ENCODE results near the gene C13orf46. TPM values are rescaled to one million over a fixed set of nuclear protein-coding genes. Genes with fewer than 3 reads are reported as not detected.

Gene C13orf46
- total RNA-seq, 1 donor from 2014 or later: 0.54 TPM

DNA sequence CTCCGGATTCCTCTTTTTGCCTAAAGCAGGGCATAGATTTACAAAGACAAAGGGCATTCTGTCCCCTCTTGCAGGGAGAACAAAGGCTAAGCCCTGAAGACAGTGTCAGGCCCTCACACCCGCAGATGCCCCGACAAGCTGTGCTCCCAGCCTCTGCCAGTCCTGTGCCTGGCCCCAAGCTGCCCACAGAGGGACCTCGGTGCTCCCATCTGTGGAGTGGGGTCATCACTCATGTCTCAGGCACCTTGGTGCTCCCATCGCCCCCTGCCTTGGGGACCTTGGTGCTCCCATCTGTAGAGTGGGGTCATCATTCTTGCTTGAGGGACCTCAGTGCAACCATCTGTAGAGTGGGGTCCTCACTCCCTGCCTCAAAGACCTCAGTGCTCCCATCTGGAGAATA is 24.3 kb downstream of the C13orf46 start:
- H3K4me3 Mint-ChIP-seq: no peak overlapping the region

DNA sequence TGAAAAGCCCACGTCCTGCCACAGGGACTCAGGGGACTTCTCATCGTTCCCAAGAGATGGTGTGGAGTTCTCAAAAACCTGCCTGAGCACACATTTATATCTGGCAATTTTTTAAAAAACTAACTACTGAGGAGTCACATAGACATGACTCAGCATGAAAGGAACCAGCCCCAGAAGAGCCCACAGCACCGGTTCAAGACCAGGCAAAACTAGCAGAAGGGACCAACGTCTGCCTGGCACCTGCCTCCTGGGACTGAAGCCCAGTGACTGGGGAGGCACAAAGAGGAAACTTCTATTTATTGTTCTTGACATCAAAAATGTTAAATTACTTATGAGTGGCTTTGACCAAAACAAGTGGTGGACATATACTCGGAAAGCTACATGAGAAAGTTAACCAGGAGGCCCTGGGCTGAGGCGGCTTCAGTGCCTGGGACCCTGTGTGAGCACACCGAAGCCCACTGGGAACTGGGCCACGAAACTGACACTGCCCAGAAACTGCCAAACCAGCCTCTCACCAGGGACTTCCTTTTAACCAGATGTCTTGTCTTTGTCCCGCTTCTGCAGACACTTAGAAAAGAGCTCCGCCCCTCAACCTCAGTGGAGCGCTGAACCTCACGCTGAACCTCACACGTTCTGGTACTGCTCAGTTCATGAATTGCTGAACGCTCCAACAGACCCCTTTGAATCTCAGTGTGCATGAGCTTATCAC is 25.7 kb downstream of the C13orf46 start:
- TF ChIP-seq, protein P1, sequence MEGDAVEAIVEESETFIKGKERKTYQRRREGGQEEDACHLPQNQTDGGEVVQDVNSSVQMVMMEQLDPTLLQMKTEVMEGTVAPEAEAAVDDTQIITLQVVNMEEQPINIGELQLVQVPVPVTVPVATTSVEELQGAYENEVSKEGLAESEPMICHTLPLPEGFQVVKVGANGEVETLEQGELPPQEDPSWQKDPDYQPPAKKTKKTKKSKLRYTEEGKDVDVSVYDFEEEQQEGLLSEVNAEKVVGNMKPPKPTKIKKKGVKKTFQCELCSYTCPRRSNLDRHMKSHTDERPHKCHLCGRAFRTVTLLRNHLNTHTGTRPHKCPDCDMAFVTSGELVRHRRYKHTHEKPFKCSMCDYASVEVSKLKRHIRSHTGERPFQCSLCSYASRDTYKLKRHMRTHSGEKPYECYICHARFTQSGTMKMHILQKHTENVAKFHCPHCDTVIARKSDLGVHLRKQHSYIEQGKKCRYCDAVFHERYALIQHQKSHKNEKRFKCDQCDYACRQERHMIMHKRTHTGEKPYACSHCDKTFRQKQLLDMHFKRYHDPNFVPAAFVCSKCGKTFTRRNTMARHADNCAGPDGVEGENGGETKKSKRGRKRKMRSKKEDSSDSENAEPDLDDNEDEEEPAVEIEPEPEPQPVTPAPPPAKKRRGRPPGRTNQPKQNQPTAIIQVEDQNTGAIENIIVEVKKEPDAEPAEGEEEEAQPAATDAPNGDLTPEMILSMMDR (IDR thresholded peaks at IDR 0.05; ENCODE audit: unreplicated experiment): no peak
- no peak for DNase-seq (ENCODE audit: low spot score in 2 of 2, unreplicated experiment in 2 of 2)
- Mint-ChIP-seq H3K4me1 (peaks cover 2% of the 10 kb centered on the region), H3K9me3 (no peaks in the 10 kb centered on the region), H3K4me3 (no peak overlapping the region), H3K27ac (no peak overlapping the region), H3K27me3 (ENCODE audit: low read depth) (no peaks in the 10 kb centered on the region), H3K36me3 (no peaks in the 10 kb centered on the region)

More for the DNA sequence above, 24.3 kb downstream of the C13orf46 start:
- H3K27ac Mint-ChIP-seq: no peak overlapping the region
- TF ChIP-seq, protein P1 (IDR thresholded peaks at IDR 0.05; ENCODE audit: unreplicated experiment): no peak
- no peaks in the 10 kb centered on the region for H3K9me3 Mint-ChIP-seq
- no peak for DNase-seq (ENCODE audit: low spot score in 2 of 2, unreplicated experiment in 2 of 2)
- H3K36me3 Mint-ChIP-seq: no peaks in the 10 kb centered on the region
- no peaks in the 10 kb centered on the region for H3K27me3 Mint-ChIP-seq (ENCODE audit: low read depth)
- H3K4me1 Mint-ChIP-seq: peaks cover 2% of the 10 kb centered on the region

DNA sequence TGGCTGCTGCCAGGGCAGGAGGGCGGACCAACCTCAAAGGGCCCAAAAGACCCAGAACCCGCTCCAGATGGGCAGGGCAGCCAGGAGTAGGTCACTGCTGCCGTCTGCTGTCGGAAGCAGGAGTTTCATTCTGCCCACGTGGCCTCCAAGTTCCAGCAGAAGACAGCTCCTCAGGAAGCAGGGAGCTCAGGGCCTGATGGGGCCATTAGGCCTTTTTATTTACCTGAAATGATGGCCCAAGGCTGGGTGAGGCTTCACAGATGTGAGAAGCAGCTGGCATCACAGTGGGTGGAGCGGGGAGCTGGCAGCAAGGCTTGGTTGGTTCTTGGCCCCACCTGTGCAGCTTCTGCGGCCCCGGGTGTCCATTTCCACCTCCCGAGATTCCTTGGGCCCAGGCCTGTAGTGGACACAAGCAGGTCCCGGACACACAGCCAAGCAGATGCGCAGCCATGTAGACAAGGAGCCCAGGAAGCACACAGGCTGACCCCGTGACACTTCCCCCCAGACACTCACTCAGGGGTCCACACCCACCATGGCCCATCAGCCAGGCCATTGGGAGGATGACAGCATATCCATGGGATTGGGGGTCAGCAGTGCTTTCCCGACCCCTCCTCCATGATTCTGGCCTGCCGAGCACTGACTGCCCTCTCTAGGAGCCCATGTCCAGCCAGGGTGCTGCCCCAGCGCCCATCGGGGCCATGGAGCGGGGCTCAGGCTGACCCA is 26.4 kb downstream of the C13orf46 start:
- no peaks in the 10 kb centered on the region for H3K9me3 Mint-ChIP-seq
- TF ChIP-seq, protein P1 (IDR thresholded peaks at IDR 0.05; ENCODE audit: unreplicated experiment): no peak
- no peak overlapping the region for H3K27ac Mint-ChIP-seq

DNA sequence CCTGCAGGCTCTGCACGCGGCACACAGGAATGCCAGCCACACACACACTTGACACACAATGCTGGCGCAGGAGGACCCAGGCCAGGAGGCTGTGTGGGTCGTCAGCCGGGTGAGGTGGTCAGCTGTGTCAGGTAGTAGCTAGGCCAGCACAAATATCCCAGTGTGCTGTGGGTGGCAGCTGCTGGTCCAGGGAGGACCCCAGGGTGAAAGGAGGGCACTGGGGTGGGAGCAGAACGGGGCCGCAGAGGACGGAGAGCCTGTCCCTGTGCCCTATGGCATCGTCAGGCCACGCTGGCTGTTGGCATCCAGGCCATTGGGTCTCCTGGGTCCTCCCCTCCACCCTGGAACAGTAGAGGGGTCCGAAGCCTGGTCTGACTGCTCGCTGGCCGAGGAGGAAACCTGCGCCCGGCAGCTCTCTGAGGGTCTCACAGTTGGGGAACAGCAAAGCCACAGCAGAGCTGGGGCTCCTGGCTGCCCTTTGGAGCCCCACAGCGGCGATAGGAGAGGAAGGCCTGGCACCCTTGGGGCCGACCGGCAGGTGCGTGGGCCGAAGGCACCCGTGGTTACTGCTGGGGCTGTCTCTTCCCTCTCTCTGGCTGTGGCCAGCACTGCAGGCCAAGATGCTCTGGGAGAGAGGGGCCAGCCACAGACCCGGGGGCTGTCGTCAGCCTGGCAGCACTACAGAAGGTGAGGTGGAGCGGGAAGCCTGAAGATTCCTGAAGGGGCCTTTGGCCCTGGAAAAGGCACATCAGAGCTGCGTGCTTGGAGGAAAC is 27.3 kb downstream of the C13orf46 start:
- Mint-ChIP-seq H3K36me3 (no peaks in the 10 kb centered on the region), H3K4me3 (no peak overlapping the region), H3K27ac (no peak overlapping the region), H3K9me3 (no peaks in the 10 kb centered on the region), H3K4me1 (peaks cover 2% of the 10 kb centered on the region), H3K27me3 (ENCODE audit: low read depth) (no peaks in the 10 kb centered on the region)
- no peak for DNase-seq (ENCODE audit: low spot score in 2 of 2, unreplicated experiment in 2 of 2)
- TF ChIP-seq, protein P1 (IDR thresholded peaks at IDR 0.05; ENCODE audit: unreplicated experiment): no peak

More for the DNA sequence above, 26.4 kb downstream of the C13orf46 start:
- H3K4me1 Mint-ChIP-seq: peaks cover 2% of the 10 kb centered on the region
- no peaks in the 10 kb centered on the region for H3K36me3 Mint-ChIP-seq
- no peak overlapping the region for H3K4me3 Mint-ChIP-seq
- DNase-seq (ENCODE audit: low spot score in 2 of 2, unreplicated experiment in 2 of 2): no peak
- H3K27me3 Mint-ChIP-seq (ENCODE audit: low read depth): no peaks in the 10 kb centered on the region

DNA sequence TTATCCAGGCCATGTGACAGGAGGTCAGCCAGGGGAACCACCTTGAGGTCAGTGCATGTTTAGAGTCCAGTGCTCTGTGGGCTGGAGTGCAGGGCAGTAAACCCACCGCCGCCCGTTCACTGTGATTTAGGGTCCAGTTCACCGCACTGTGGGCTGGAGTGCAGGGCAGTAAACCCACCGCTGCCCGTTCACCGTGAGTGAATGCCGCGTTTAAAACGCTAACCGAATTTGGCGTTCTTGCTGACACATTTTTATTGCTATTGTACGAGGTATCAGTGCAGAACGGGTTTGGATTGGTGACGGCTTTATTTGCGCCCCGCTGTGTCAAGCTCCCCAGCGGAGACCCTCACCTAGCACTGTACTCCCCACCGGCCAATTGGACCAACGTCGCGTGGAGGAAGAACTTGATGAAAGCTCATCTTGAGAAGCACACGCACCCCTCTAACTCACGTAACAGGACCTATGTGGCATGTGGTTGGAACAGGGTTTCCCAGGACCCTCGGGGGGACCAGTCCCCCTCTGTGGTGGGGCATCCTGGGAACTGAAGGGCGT is 27.9 kb downstream of the C13orf46 start:
- Mint-ChIP-seq H3K27me3 (ENCODE audit: low read depth) (no peaks in the 10 kb centered on the region), H3K9me3 (no peaks in the 10 kb centered on the region), H3K27ac (no peak overlapping the region), H3K4me3 (no peak overlapping the region), H3K4me1 (peaks cover 2% of the 10 kb centered on the region), H3K36me3 (no peaks in the 10 kb centered on the region)
- no peak for DNase-seq (ENCODE audit: low spot score in 2 of 2, unreplicated experiment in 2 of 2)
- TF ChIP-seq, protein P1 (IDR thresholded peaks at IDR 0.05; ENCODE audit: unreplicated experiment): no peak

Measured in mesothelial cell of epicardium (in vitro differentiated cells).